HEK293 (cell line): ENCODE measurements around the gene CEACAM19.

Experiments used
- CTCF ChIA-PET: fragments of 350-600 bp; formaldehyde crosslinking; extraction: SDS; loops from one replicate; lab custom pipeline; 2021; ENCODE audit warnings: antibody characterized with exemption; lab: Yijun Ruan, JAX
- POLR2A ChIA-PET: fragments of 300-600 bp; formaldehyde crosslinking; extraction: SDS; loops from one replicate; lab custom pipeline; 2020; ENCODE audit warnings: antibody characterized with exemption, inconsistent platforms; lab: Yijun Ruan, JAX
- H3K27ac ChIP-seq: fragments of 200-500 bp; sonication (Bioruptor generic); 2 replicates; pipeline ENCODE4 v1.5.1; 2014; ENCODE audit warnings: low read depth, low read length, control low read depth, inconsistent platforms; ENCODE audit errors: extremely low read depth
- H3K36me3 ChIP-seq, 2 experiments: fragments of 200-500 bp in 1 of 2; sonication (Bioruptor generic) in 1 of 2; 1 replicate in 1 of 2; 2 replicates in 1 of 2; pipeline ENCODE4 v1.5.1; 2014 to 2017; ENCODE audit warnings: inconsistent platforms in 2 of 2, low read length in 2 of 2; ENCODE audit not compliant: control insufficient read depth in 2 of 2, insufficient read depth in 1 of 2
- H3K4me1 ChIP-seq: fragments of 200-500 bp; sonication (Bioruptor generic); 2 replicates; pipeline ENCODE4 v1.5.1; 2014; ENCODE audit warnings: mild to moderate bottlenecking, low read length, inconsistent platforms; ENCODE audit not compliant: control insufficient read depth, insufficient read depth
- H3K4me3 ChIP-seq: 2 replicates; pipeline ENCODE4 v1.5.1; 2011; ENCODE audit warnings: low read depth, mild to moderate bottlenecking, control low read depth, low read length, moderate library complexity
- H3K9me3 ChIP-seq: fragments of 200-500 bp; sonication (Bioruptor generic); 2 replicates; pipeline ENCODE4 v1.5.1; 2014; ENCODE audit warnings: low read depth, low read length, inconsistent platforms; ENCODE audit not compliant: control insufficient read depth, insufficient read depth
- EGR2 ChIP-seq: fragments of 450-650 bp; formaldehyde crosslinking; IDR thresholded peaks from 2 replicates; pipeline ENCODE4 v1.5.1; 2016; ENCODE audit warnings: low read depth, missing biosample characterization, missing genetic modification characterization
- GLIS2 ChIP-seq: fragments of 450-650 bp; formaldehyde crosslinking; IDR thresholded peaks from 2 replicates; pipeline ENCODE4 v1.5.1; 2016; ENCODE audit warnings: missing biosample characterization, missing genetic modification characterization
- KLF8 ChIP-seq: fragments of 450-650 bp; formaldehyde crosslinking; IDR thresholded peaks from 2 replicates; pipeline ENCODE4 v1.5.1; 2016; ENCODE audit warnings: missing biosample characterization, missing genetic modification characterization
- REPIN1 ChIP-seq: fragments of 450-650 bp; formaldehyde crosslinking; IDR thresholded peaks from 2 replicates; pipeline ENCODE4 v1.5.1; 2017; ENCODE audit warnings: missing biosample characterization, missing genetic modification characterization, low read depth
- SP7 ChIP-seq: fragments of 450-650 bp; formaldehyde crosslinking; IDR thresholded peaks from 2 replicates; pipeline ENCODE4 v1.5.1; 2016; ENCODE audit warnings: missing biosample characterization, missing genetic modification characterization
- ZFP69B ChIP-seq: fragments of 450-650 bp; formaldehyde crosslinking; IDR thresholded peaks from 2 replicates; pipeline ENCODE4 v1.5.1; 2016; ENCODE audit warnings: missing biosample characterization, missing genetic modification characterization
- ZNF157 ChIP-seq: fragments of 450-650 bp; formaldehyde crosslinking; IDR thresholded peaks from 2 replicates; pipeline ENCODE4 v1.5.1; 2016; ENCODE audit warnings: missing biosample characterization, missing genetic modification characterization
- ZNF184 ChIP-seq: fragments of 450-650 bp; IDR thresholded peaks from 2 replicates; pipeline ENCODE4 v1.5.1; 2018; ENCODE audit warnings: missing biosample characterization, mild to moderate bottlenecking, missing genetic modification characterization
- ZNF292 ChIP-seq: fragments of 450-650 bp; formaldehyde crosslinking; IDR thresholded peaks from 2 replicates; pipeline ENCODE4 v1.5.1; 2016; ENCODE audit warnings: low read depth, missing biosample characterization, missing genetic modification characterization, borderline replicate concordance
- ZNF398 ChIP-seq: fragments of 450-650 bp; formaldehyde crosslinking; IDR thresholded peaks from 2 replicates; pipeline ENCODE4 v1.5.1; 2017; ENCODE audit warnings: missing biosample characterization, missing genetic modification characterization
- ZNF404 ChIP-seq: fragments of 450-650 bp; formaldehyde crosslinking; IDR thresholded peaks from 2 replicates; pipeline ENCODE4 v1.5.1; 2017; ENCODE audit warnings: missing biosample characterization, missing genetic modification characterization
- ZNF510 ChIP-seq: fragments of 450-650 bp; formaldehyde crosslinking; IDR thresholded peaks from 2 replicates; pipeline ENCODE4 v1.5.1; 2018; ENCODE audit warnings: mild to moderate bottlenecking, missing genetic modification characterization, missing biosample characterization; ENCODE audit not compliant: insufficient replicate concordance
- ZNF624 ChIP-seq: fragments of 450-650 bp; formaldehyde crosslinking; IDR thresholded peaks from 2 replicates; pipeline ENCODE4 v1.5.1; 2017; ENCODE audit warnings: missing biosample characterization, missing genetic modification characterization
- ZNF626 ChIP-seq: fragments of 450-650 bp; sonication (Bioruptor Pico); formaldehyde crosslinking; IDR thresholded peaks from 2 replicates; pipeline ENCODE4 v1.5.1; 2018; ENCODE audit warnings: missing biosample characterization, missing genetic modification characterization, inconsistent platforms
- ZNF654 ChIP-seq: fragments of 450-650 bp; formaldehyde crosslinking; IDR thresholded peaks from 2 replicates; pipeline ENCODE4 v1.5.1; 2016; ENCODE audit warnings: low read depth, missing biosample characterization, missing genetic modification characterization
- ZNF768 ChIP-seq: fragments of 450-650 bp; formaldehyde crosslinking; IDR thresholded peaks from 2 replicates; pipeline ENCODE4 v1.5.1; 2018; ENCODE audit warnings: missing biosample characterization, mild to moderate bottlenecking, missing genetic modification characterization
- ZSCAN30 ChIP-seq: fragments of 450-650 bp; IDR thresholded peaks from 2 replicates; pipeline ENCODE4 v1.5.1; 2018; ENCODE audit warnings: missing biosample characterization, mild to moderate bottlenecking, missing genetic modification characterization, moderate library complexity
- TF ChIP-seq, protein P1 (sequence below): fragments of 450-650 bp; formaldehyde crosslinking; IDR thresholded peaks from 2 replicates; pipeline ENCODE4 v1.5.1; 2016; ENCODE audit warnings: missing biosample characterization, missing genetic modification characterization
- TF ChIP-seq, protein P2 (sequence below): fragments of 450-650 bp; formaldehyde crosslinking; IDR thresholded peaks from 2 replicates; pipeline ENCODE4 v1.5.1; 2016; ENCODE audit warnings: missing biosample characterization, missing genetic modification characterization
- TF ChIP-seq, protein P3 (sequence below): fragments of 450-650 bp; formaldehyde crosslinking; IDR thresholded peaks from 2 replicates; pipeline ENCODE4 v1.5.1; 2017; ENCODE audit warnings: missing biosample characterization, mild to moderate bottlenecking, missing genetic modification characterization, moderate library complexity

CEACAM19 gene

DNA sequence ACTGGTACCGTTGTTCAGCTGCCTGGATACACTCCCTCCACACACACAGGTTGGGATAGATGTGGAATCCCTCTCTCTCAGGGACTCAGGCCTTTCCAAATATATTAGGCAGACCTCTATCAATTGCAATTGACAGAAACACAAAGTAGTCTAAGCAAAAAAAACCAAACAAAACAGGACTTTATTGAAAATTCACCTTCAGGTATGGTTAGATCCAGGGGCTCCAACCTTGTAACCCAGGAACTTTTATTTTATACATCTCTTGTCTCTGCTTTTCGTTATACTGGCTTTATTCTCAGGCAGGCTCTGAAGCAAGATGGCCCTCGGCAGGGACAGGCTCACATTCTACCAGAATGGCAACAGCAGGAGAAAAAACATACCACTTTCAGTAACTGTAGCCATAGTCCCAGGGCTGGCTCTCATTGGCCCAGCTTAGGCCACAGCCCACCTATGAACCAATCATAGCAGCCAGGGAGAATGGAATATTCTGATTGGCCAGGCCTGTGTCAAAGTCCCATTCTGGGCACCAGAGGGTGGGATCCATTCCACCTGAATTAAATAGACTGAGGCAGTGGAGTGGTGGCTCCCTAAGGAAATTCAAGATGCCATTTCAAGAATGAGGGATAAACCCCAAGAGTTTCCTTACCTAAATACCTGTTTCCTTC, 13.1 kb upstream of the CEACAM19 start:
- peaks cover 46 to 94% of the 10 kb centered on the region in 2 experiments for H3K36me3 ChIP-seq
- H3K9me3 ChIP-seq, result no peaks in the 10 kb centered on the region
- H3K4me1 ChIP-seq, result no peaks in the 10 kb centered on the region
- ChIA-PET POLR2A (interaction anchor here (1.0 kb wide), 1 partner anchor 75 kb away, joined by 3 read pairs; no protein-coding TSS in a partner anchor), CTCF (interaction anchor here (0.6 to 5.7 kb wide), 10 partner anchors 9 to 116 kb away, joined by 3 to 52 read pairs (median 7); no protein-coding TSS in a partner anchor)
- no peak overlapping the region for H3K27ac ChIP-seq
- no peak overlapping the region for H3K4me3 ChIP-seq
- TF ChIP-seq ZNF292 (tag by site-specific recombination) (no peak), ZFP69B (tag by site-specific recombination) (no peak), ZNF654 (tag by site-specific recombination) (no peak)
- TF ChIP-seq, protein P1, sequence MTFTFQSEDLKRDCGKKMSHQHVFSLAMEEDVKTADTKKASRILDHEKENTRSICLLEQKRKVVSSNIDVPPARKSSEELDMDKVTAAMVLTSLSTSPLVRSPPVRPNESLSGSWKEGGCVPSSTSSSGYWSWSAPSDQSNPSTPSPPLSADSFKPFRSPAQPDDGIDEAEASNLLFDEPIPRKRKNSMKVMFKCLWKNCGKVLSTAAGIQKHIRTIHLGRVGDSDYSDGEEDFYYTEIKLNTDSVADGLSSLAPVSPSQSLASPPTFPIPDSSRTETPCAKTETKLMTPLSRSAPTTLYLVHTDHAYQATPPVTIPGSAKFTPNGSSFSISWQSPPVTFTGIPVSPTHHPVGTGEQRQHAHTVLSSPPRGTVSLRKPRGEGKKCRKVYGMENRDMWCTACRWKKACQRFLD (tag by site-specific recombination), result no peak

DNA sequence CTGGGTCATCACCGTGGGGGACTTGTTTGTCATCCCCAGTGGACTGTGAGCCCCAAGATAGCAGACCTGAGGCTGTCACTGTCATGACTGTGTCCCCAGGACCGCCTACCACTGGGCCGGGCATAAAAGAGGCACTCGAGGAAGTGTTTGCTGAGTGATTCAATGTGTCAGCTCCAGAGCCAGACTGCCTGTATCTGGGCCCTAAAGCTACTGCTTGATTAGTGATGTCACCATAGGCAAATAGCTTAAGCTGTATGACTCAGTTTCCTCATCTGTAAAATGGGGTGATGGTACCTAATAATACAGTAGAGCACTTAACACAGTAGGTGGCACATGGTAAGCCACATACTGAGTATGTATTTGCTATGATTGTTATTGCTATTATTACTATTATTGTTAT, 11.2 kb upstream of the CEACAM19 start:
- H3K9me3 ChIP-seq, result no peaks in the 10 kb centered on the region
- H3K4me3 ChIP-seq, result no peak overlapping the region
- H3K4me1 ChIP-seq, result no peaks in the 10 kb centered on the region
- ChIA-PET POLR2A (no interaction called here), CTCF (interaction anchor here (0.7 to 5.7 kb wide), 6 partner anchors 30 to 321 kb away, joined by 3 to 52 read pairs (median 4); no protein-coding TSS in a partner anchor)
- no peak overlapping the region for H3K27ac ChIP-seq
- TF ChIP-seq ZNF510 (tag by site-specific recombination), result no peak
- no peak for TF ChIP-seq ZNF768 (tag by site-specific recombination)
- TF ChIP-seq ZNF624 (tag by site-specific recombination), result no peak
- TF ChIP-seq ZNF398 (tag by site-specific recombination), result no peak
- no peak for TF ChIP-seq ZNF184 (tag by site-specific recombination)
- no peak for TF ChIP-seq SP7 (tag by site-specific recombination)
- peak; percentile 47; the same call in 1 of the 2 replicates for TF ChIP-seq REPIN1 (tag by site-specific recombination)
- TF ChIP-seq, protein P2, sequence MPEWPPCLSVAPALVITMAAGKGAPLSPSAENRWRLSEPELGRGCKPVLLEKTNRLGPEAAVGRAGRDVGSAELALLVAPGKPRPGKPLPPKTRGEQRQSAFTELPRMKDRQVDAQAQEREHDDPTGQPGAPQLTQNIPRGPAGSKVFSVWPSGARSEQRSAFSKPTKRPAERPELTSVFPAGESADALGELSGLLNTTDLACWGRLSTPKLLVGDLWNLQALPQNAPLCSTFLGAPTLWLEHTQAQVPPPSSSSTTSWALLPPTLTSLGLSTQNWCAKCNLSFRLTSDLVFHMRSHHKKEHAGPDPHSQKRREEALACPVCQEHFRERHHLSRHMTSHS (tag by site-specific recombination), result no peak
- H3K36me3 ChIP-seq, result peaks cover 40 to 82% of the 10 kb centered on the region in 2 experiments

- POLR2A ChIA-PET, result no interaction called here
- no peak overlapping the region for H3K4me3 ChIP-seq
- TF ChIP-seq ZNF157 (tag by site-specific recombination) (no peak), EGR2 (no peak), ZSCAN30 (no peak), KLF8 (tag by site-specific recombination) (no peak), ZNF404 (tag by site-specific recombination) (no peak), ZNF626 (no peak), GLIS2 (tag by site-specific recombination) (no peak)
- TF ChIP-seq, protein P3, sequence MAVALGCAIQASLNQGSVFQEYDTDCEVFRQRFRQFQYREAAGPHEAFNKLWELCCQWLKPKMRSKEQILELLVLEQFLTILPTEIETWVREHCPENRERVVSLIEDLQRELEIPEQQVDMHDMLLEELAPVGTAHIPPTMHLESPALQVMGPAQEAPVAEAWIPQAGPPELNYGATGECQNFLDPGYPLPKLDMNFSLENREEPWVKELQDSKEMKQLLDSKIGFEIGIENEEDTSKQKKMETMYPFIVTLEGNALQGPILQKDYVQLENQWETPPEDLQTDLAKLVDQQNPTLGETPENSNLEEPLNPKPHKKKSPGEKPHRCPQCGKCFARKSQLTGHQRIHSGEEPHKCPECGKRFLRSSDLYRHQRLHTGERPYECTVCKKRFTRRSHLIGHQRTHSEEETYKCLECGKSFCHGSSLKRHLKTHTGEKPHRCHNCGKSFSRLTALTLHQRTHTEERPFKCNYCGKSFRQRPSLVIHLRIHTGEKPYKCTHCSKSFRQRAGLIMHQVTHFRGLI (tag by site-specific recombination), result no peak
- no peaks in the 10 kb centered on the region for H3K9me3 ChIP-seq
- H3K27ac ChIP-seq, result no peak overlapping the region
- H3K4me1 ChIP-seq, result no peaks in the 10 kb centered on the region
- CTCF ChIA-PET, result interaction anchor here (1.2 to 3.3 kb wide), 3 partner anchors 12 to 90 kb away, joined by 3 to 15 read pairs (median 4); no protein-coding TSS in a partner anchor
- peaks cover 31 to 71% of the 10 kb centered on the region in 2 experiments; a peak in 2 of 3 replicates for H3K36me3 ChIP-seq
Observed at GRCh38 chr19:44661205-44661604, 10.1 kb upstream of the CEACAM19 start.
